ENCODE data around the gene ELP1.

ELP1 gene

GRCh38 chr9:108877524-108877923 is 56.4 kb downstream of the ELP1 start:
- no peak for DNase-seq

DNA sequence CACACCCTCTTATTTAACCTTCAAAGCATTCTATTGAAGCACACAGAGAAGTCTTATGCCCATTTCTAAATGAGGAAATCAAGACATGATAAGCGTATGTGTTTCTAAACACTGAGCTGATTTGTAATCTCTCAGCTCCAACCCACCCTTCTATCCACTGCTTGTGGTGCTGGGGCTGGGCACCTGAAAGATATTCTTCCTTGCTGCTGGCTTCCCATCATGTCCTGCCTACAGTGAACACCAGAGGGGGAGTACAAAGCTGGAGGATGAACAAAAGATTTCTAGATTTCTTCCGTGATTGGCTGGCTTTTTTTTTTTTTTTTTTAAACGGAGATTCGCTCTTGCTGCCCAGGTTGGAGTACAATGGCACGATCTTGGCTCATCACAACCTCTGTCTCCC is 57.5 kb downstream of the ELP1 start:
- no peak for DNase-seq

DNA sequence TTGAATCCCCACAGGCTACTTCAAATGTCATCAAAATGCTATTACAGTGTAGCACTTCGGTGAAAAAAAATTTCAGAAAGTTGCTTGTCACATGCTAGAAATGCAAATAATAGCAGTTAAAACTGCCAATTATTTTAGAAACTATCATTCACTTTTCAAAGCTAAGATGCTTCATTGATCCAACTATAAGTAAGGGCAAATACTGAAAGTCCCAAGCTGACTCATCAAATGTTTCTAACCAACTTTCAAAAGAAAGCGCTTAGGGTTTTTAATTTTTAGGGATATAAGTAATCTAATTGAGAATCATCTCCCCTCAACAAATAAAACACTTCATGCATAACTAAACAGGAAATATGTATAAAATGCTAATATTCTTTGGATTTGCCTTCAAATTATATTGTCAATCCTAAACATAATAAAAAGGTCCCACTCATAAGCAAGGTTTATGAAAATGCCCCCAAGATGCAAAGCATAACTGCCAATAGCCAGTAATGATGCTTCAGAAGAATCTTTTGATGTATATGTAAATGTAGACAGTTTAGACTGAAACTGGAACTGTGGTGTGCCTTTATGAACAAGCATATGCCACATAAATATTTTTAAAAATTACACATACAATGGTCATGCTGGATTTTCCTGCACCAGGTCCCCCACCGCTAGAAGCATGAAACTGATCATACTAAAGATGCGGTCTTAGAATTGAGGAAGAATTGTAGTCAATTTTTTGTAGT is 59.7 kb downstream of the ELP1 start:
- no peak for DNase-seq

DNA sequence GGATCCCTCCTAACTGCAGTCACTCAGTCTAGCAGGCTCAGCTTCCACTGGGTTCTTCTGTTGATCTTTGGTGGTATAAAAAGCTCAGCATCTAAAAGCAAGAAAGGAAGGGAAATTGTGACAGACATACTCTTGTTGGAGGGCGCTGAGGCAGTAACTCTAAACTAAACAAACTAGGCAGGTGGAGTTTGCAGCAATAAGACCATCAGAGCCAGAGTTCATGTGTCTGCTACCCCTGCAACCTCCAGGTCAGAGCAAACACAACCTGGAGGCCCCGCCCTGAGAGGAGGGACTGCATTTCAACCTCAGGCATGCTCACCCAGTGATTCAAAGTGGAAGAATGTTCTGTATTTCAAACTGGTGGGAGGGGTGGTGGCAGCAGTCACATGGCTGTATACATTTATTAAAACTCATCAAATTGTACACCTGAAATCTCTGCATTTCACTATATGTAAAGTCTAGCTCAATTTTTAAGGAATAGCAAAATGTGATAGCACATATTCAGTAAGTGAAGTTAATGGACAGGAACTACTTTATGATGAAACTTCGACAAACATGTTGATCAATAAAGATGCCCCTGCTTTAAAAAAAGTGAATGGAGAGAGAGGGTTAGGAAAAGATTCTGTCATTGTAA is 64.7 kb downstream of the ELP1 start:
- no peak for DNase-seq

- DNase-seq, result no peak
Measured at GRCh38 chr9:108867829-108868228, 66.1 kb downstream of the ELP1 start.

GRCh38 chr9:108867116-108867515 is 66.8 kb downstream of the ELP1 start:
- no peak for DNase-seq

GRCh38 chr9:108866001-108866420 is 67.9 kb downstream of the ELP1 start:
- DNase-seq, result no peak

DNA sequence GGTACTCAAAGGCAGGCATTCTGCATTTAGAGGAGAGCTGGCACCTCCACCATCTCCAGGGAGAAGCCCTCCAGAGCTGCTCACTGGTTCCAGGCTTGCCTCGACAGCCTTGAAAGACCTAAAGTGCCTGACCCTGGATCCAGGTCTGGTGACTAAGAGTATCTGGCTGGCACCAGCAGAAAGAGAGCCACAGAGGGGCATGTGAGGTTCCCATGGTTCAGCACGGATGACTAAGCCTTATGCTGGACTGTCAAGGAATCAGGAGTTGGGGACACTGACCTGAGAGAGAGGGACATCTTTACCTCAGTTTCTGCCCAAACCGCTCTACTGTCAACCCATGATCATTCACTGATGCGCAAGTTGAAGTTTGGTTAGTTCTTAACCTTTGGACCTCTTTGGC is 68.9 kb downstream of the ELP1 start:
- no peak for DNase-seq

- DNase-seq, result no peak
Measured at GRCh38 chr9:108864446-108864845, 69.5 kb downstream of the ELP1 start.

GRCh38 chr9:108863891-108864290 is 70.0 kb downstream of the ELP1 start:
- DNase-seq, result no peak

GRCh38 chr9:108861997-108862396 is 71.9 kb downstream of the ELP1 start, which contains the start of gene ACTL7A:
ACTL7A (plus strand) TSS chr9:108862266; CDS start chr9:108862323, 57 bp downstream.
- DNase-seq, result no peak

GRCh38 chr9:108861464-108861863 is 72.5 kb downstream of the ELP1 start:
- DNase-seq, result no peak

GRCh38 chr9:108860764-108861163 is 73.2 kb downstream of the ELP1 start:
- DNase-seq, result no peak

GRCh38 chr9:108860354-108860753 is 73.6 kb downstream of the ELP1 start:
- DNase-seq, result no peak

GRCh38 chr9:108859459-108860114 is 74.3 kb downstream of the ELP1 start:
- no peak for DNase-seq

DNA sequence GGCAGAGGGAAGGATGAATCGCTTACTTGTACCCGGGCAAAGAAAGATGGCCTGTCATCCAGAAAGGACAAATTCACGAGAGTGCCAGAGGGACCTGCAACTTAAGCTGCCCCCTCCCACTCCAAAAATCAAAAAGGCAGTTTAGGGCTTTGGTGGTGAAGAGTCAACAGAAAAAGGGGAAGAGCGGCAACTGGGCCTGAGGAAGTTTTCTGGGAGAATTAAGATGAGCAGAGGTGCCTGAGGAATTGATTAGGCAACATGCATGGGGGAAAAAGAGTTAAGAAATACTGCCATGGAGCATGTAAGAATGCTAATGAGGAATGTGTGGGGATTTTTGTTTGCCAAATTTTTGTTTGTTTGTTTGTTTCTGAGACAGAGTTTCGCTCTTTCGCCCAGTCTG is 76.4 kb downstream of the ELP1 start:
- DNase-seq, result no peak

DNA sequence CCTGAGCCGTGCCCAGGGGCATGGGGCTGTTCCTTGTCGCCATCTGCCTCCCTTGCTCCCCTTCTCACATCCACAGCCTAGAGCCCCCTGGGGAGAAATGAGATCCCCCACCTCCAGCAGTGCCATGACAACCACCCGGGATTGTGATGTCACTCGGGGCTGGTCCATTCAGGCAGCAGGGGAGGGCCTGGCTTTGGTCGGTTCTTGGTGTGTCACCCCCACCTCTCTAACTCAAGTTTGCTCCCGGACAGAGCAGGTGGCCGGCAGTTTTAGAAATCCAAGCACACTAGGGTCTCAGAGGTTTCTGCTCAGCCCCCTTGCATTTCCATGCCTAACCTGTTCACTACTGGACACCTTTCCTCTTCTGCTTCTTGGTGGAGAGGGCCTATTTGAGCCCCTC is 78.0 kb downstream of the ELP1 start, which contains the start of gene ACTL7B:
Gene ACTL7B (minus strand): TSS at position 99 of the 400 bp plus-strand sequence. CDS start 56 bp downstream, at position 43.
- no peak for DNase-seq

DNA sequence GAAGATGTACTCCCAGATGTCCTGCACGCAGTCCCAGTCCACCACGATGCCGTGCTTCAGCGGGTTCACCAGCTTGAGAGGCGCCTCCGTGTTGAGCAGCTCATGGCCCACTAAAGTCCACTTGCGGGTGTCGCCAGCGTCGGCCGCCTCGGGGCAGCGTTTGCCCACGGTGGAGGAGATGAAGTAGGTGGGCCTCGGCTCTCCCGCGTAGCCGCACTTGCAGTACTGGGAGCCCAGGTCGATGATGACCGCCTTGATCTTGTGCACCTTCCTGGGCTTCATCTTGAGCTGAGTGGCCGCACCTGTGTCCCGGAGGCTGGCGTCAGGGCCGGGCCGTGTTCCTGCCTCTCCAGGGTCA is 78.4 kb downstream of the ELP1 start:
- no peak for DNase-seq

DNA sequence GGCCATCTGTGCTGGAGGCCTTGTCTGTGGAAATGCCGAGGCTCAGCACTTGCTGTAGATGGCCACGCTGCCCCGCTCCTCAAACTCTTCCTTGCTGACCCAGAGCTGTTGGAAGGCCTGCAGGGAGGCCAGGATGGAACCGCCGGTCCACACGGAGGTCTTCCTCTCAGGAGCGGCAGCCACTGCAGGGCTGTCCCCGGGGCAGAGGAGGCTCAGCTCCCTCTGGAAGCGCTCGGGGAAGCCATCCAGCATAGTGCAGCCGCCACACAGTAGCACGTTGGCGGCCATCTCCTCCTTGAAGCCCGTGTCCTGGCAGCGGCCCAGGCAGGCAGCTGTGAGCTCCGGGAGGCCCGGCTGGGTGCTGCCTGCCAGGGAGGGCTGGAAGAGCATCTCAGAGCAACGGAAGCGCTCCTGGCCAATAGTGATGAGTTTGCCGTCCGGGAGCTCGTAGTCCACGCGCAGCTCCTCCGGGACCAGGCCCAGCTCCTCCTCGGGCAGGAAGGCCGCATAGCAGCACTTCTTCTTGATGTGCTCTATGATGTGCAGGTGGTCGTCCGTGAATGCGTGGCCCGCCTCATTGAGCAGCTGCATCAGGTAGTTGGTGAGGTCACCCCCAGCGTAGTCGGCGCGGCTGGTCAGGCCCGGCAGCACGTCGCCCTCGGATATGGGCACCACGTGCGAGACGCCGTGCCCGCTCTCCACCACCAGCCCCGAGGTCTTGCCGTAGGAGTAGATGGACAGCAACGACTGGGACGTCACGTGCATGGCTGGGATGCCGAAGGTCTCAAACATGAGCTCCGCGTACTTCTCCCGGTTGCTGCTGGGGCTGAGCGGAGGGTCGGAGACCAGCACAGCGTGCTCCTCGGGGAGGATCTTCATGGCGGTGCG is 79.0 kb downstream of the ELP1 start:
- DNase-seq, result no peak

- no peak for DNase-seq
Measured at GRCh38 chr9:108854094-108854493, 79.8 kb downstream of the ELP1 start.

GRCh38 chr9:108852079-108852478 is 81.8 kb downstream of the ELP1 start:
- no peak for DNase-seq

GRCh38 chr9:108851138-108851537 is 82.8 kb downstream of the ELP1 start:
- DNase-seq, result no peak

DNA sequence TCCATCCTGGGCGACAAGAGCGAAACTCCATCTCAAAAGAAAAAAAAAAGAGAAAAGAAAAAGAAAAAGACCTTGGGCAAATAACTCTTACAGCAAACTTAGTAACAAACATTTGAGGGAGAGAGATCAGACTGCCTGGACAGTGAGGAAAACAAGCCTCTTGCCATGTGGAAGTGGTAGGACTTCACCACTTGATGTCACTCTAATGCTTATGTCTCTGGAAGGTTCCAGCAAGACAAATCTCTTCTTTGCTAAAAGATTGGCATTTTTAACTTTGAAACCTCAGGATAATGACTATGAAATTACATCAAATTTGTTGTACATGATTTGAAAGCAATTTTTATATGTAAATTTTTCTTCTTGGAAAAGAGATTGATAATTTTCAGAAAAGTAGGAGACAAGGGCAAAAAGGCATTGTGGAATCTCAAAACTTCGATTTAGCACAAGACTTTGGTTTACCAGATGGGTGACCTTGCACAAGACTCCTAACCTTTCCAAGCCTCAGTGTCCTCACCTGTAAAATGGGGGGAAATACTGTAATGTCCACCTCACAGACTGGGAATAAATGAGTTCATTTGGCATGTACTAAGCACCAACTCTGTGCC is 83.5 kb downstream of the ELP1 start:
- DNase-seq, result no peak

Measured in NCI-H1105 (cell line).